HG03565 (cell line): Measurements from ENCODE around the gene ARHGEF7.
"Not testable (repeated sequence)": the region's sequence is repeated elsewhere in the genome, so short reads cannot be mapped to it uniquely, and the experiment has no call there.

Experiments used
- ATAC-seq: cut with Tn5 transposase; IDR thresholded peaks from one replicate; pipeline ENCODE4 v1.9.1; 2021; ENCODE audit warnings: mild to moderate bottlenecking, moderate library complexity; ENCODE audit not compliant: unreplicated experiment

Gene ARHGEF7, protein sequence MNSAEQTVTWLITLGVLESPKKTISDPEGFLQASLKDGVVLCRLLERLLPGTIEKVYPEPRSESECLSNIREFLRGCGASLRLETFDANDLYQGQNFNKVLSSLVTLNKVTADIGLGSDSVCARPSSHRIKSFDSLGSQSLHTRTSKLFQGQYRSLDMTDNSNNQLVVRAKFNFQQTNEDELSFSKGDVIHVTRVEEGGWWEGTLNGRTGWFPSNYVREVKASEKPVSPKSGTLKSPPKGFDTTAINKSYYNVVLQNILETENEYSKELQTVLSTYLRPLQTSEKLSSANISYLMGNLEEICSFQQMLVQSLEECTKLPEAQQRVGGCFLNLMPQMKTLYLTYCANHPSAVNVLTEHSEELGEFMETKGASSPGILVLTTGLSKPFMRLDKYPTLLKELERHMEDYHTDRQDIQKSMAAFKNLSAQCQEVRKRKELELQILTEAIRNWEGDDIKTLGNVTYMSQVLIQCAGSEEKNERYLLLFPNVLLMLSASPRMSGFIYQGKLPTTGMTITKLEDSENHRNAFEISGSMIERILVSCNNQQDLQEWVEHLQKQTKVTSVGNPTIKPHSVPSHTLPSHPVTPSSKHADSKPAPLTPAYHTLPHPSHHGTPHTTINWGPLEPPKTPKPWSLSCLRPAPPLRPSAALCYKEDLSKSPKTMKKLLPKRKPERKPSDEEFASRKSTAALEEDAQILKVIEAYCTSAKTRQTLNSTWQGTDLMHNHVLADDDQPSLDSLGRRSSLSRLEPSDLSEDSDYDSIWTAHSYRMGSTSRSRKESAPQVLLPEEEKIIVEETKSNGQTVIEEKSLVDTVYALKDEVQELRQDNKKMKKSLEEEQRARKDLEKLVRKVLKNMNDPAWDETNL

DNA sequence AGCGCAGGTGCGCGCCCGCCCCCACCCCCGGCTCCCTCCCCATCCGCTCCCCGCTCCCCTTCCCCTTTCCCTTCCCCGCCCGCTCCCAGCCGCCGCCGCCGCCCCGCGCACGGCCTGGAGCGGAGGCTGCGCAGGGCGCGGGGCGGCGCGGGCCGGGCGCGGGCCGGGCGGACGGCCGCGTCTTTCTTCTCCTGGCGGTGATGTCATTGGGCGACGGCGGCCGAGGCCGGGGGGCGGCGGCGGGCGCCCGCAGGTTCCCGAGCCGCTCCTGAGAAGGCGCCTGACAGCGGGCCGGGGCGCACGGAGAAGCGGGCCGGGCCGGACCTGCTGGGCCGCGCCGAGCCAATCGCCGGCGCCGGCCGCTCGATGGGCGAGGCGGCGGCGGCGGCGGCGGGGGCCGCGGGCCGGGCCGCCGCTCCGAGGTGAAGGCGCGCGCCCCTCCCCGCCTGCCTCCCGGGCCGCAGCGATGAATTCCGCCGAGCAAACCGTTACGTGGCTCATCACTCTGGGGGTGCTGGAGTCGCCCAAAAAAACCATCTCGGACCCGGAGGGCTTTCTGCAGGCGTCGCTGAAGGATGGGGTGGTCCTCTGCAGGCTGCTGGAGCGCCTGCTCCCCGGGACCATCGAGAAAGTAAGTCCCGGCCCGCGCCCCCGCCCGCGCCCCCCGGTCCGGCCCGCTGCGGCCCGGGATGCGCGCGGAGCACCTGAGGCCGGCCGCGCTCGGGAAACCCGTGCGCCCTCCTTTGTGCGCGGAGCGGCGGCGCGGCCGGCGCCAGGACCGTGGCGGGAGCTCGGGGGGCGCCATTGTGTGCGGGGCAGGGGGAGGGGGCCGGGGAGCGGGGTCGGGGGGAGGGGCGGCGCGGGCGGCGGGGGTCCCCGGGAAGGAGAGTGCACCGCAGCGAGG lies at the start of gene ARHGEF7:
TSS of gene ARHGEF7 (plus strand) at position 250 of the 904 bp plus-strand sequence. CDS start at position 467, 217 bp downstream.
- no peak for ATAC-seq

DNA sequence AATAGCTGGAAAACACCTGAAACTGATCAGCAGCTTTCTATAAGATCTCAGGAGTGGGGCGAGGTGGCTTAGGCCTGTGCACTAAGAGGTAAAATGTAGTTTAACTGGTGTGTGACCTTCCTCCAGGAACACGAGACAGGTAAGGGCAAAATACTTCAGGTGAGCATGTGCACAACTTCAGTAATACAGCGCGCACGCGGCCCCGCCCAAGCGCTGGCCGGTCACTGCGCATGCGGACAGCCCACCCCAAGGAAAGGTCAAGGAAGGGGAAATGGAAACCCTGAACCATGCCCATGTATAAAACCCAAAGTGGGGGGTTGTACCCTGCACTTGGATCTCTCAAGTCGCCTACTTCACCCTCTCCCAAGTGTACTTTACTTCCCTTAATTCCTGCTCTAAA lies 49.4 kb upstream of the ARHGEF7 start:
- ATAC-seq, result no peak

GRCh38 chr13:111066544-111066943 lies 48.6 kb upstream of the ARHGEF7 start:
- no peak for ATAC-seq

DNA sequence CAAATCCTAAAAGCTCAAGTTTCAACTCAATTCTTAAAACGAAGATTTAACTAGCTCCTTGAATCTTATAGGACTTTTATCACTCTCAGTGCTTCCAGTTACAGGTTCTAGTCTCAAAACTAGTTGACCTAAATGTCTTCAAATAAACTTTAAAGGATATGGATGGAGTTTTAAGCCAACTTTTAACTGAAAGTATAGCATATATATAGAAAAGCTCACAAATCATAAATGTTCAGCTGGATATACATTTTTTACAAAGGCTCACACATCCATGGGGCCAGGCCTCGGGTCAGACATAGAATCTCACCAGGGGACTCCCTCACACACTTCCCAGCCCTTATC lies 47.1 kb upstream of the ARHGEF7 start:
- no peak for ATAC-seq

- not testable (repeated sequence) for ATAC-seq
These were observed 44.0 kb upstream of the ARHGEF7 start for GRCh38 chr13:111071120-111071519.

DNA sequence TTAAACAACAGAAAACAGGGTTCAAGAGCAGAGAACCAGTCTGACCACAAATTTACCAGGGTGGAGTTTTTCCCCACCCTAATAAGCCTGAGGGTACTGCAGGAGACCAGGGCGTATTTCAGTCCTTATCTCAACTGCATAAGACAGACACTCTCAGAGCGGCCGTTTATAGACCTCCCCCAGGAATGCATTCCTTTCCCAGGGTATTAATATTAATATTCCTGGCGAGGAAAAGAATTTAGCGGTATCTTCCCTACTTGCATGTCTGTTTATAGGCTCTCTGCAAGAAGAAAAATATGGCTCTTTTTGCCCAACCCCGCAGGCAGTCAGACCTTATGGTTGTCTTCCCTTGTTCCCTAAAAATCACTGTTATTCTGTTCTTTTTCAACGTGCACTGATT lies 43.6 kb upstream of the ARHGEF7 start:
- not testable (repeated sequence) for ATAC-seq

DNA sequence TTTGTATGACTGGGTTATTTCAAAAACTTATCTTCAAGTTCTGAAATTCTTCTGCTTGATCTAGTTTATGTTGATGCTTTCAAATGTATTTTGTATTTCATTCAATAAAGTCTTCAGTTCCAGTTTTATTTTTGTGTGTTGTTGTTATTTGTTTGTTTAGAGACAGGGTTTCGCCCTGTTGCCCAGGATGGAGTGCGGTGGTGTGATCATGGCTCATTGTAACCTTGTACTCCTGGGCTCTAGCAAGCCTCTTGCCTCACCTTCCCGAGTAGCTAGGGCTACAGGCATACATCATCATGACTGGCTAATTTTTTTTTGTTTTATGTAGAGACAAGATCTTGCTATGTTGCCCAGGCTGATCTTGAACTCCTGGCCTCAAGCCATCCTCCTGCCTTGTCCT lies 40.3 kb upstream of the ARHGEF7 start:
- ATAC-seq, result no peak

DNA sequence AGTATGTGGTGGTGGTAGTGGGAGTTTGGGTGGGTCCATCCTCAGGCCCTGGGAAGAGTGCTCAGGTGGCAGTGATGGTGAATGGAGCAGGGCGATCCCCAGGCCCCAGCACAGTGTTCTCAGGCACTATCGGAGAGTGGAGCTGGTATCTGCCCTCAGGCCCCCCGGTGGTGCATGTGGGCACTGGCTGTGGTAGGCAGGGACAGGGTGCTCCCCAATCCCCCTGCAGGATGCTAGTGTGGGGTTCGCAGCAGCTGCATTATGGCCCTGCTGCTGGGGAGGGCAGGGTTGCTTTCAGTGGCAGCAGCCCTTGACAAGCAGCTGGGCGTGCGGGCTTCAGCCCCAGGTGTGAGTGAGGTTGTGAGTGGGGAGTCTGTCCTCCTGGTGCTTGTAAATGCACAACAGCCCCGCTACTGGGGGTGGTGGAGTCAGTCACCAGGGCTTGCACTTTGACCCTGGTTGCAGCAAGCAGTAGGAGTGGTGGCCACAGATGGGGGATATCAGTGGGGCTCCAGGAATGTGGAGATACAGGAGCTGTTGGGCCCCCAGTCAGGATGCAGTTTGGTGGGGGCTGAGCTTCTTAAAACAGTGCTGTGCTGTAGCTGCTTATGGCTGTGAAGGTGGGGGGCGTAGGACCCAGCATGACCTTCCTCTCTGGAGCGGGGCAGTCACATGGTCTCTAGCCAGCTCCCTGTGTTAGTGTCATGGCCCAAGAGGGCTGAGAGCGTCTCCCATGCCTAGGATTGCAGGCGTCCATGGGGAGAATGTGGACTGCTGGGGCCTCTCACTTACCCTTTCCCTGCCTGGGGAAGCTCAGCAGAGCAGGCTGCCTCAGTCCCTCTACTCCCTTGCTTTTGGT lies 38.7 kb upstream of the ARHGEF7 start:
- ATAC-seq, result no peak

DNA sequence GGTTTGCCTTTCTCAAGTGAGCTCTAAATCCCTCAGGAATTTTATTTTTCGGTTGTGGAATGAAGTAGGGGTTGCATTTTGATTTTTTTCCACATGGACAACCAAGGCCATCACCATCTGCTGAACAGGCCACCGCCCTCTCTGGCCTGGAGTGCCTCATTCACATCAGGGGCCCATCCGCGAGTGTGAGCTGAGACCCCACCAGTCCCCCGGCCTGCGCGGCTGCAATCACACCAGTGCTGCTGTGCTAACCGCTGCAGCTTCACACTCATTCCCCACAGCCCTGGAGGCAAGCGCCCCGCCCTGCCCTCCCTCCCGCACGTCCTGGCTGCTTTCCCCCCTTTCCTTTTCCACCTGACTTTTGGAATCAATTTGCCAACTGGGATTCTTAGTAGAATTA lies 35.7 kb upstream of the ARHGEF7 start:
- ATAC-seq, result no peak

DNA sequence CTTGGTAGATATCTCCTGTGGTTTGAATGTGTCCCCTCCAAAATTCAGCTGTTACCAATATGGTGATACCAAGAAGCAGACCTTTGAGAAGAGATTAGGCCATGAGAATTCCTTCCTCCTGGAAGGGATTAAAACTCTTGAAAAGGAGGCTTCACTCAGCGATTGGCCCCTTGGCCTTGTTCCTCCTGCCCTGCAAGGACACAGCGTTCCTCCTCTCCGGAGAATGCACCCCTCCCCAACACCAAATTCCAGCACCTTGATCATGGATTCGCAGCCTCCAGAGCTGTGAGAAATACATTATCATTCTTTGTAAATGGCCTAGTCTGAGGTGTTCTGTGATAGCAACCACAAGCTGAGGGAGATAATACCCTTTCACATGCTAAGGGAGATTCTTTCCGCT lies 34.5 kb upstream of the ARHGEF7 start:
- no peak for ATAC-seq

- no peak for ATAC-seq
These were observed 32.9 kb upstream of the ARHGEF7 start for GRCh38 chr13:111082240-111082639.

DNA sequence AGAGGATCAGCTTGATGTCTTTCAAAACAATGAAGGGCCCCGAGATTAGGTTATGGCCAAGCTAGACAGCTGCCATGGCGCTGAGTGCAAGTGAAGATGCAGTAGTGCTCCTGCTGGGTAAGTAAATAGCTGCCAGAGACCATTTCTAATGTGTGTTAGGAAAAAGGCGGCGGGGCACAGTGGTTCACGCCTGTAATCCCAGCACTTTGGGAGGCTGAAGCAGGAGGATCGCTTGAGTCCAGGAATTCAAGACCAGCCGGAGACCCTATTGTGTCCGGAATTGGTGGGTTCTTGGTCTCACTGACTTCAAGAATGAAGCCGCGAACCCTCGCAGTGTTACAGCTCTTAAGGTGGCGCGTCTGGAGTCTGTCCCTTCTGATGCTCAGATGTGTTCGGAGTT lies 32.3 kb upstream of the ARHGEF7 start:
- ATAC-seq, result not testable (repeated sequence)

DNA sequence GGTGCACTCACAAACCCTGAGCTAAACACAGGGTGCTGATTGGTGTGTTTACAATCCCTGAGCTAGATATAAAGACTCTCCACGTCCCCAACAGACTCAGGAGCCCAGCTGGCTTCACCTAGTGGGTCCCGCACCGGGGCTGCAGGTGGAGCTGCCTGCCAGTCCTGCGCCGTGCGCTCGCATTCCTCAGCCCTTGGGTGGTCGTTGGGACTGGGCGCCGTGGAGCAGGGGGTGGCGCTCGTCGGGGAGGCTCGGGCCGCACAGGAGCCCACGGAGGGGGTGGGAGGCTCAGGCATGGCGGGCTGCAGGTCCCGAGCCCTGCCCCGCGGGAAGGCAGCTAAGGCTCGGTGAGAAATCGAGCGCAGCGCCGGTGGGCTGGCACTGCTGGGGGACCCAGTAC lies 31.4 kb upstream of the ARHGEF7 start:
- ATAC-seq, result not testable (repeated sequence)

GRCh38 chr13:111090169-111090568 lies 24.9 kb upstream of the ARHGEF7 start:
- ATAC-seq, result no peak

DNA sequence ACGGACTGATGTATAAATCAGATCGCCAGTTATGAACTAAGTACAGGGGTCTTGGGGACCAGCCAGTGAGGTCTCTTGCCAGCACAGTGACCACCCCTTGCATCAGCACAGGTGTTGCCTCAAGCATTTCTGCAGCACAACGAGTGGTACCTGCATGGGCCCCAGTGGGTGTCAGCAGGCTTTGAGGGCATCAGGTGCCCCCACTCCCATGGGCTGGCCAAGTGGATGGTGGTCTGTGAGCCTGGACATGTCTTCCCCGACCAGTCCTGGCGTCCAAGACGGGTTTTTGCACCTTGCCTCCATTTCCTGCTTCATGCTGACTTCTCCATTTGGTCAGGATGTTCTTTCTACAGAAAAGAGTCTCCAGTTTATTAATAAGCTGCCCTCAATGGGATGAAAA lies 22.4 kb upstream of the ARHGEF7 start:
- ATAC-seq, result no peak

DNA sequence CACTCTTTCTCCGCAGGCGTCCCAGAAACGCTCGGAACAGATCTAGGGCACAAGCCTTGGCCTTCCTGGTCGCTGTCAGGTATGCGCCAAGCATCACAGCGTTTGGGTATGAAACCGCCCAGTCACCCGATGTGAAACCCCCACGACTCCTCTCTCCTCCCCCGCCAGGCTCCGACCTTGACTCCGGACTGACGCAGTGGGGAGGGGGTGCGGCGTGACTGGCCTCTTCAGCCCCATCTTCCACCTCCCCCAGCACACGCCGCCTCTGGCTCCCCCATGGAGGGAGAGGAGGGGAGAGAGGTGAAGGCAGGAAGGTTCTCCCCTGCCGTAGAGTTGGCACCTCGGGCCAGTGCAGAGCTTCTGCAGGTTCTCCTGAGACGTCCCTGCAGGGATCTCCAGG lies 22.0 kb upstream of the ARHGEF7 start:
- ATAC-seq, result no peak

DNA sequence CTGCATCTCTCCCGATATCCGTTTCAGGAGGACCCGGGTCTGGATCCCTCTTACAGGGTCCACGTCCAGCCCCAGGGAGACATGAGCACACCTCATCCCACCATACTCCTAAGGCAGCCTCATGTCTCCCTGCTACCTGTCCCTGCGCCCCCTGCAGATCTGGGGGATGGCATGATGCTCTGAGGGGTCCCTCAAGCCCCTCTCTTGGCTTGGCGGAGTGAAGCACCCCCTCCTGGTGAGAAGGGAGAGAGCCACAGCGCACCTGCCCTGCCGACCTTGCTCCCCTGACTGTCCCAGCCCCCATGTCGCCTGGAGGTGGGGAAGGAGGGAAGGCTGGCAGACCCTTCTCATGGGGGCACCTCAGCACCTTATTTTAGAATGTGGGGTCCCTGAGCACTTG lies 21.5 kb upstream of the ARHGEF7 start:
- ATAC-seq, result no peak

DNA sequence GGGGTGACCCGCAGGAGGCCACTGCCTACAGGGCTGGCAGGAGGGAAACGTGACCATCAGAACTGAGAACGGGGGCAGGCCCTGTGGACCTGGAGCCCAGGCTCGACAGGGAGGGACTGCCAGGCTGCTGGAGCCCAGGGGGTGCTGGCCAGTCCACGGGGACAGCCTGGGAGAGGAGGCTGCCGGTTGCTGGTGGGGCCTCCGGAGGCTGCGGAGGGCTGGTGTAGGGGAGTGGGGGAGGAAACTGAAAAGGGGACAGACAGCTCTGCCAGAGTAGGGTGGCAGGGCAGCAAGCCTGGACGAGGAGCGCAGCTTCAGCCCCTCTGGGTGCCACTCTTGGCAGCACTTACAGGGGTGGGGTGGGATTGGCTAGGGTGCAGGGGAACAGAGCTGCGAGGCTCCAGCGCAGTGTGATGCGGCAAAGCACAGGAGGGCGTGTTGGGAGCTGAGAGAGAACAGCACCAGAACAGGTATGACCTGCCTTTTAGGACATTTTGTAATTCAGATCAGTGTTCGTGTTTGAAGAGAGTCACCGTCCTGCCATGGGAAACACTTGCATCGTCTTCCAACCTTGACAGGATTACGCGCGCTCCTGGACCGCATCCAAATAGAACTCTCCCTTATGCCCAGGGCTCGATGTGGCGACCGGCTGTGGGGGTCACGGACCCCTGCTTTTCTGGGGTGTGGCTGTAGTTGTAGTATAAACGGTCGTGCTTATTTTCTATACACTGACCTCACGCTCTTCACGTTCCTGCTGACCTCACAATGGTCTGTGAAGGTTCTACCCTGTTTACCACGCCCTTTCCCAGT lies 19.9 kb upstream of the ARHGEF7 start:
- no peak for ATAC-seq

DNA sequence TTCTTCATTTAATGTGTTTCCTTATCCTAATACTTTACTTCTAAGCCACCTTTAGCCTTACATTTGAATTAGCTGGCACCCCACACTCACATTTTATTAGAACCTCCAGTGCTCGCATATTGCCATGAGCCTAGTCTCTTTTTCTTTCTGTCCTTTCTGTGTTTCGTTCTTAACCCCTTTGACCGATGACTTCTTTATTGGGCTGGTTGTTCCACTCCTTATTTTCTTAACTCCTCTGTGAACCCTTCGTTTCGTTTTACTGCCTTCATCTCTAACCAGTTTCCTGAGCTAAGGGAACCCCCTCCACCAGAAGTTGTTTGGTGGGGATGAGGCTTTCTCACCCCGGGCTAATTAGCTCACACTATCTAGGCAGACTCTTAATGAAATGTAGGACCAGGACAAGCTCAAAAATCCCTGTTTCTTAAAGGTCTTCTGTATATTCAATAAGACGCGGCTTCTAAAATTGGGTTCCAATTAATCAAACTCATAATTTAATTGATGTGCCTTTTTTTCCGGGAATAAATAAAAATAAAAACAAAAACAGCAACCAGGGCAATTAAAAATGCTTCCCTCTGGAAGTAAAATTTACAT lies 19.1 kb upstream of the ARHGEF7 start:
- no peak for ATAC-seq
